Uterus (tissue), 2 donors: Measurements from ENCODE around the gene GSTO2.

Experiments used
- POLR2A ChIP-seq, 2 donors: fragments of 450-650 bp; IDR thresholded peaks; one replicate each; pipeline ENCODE4 v1.6.1; 2016; ENCODE audit warnings: antibody characterized with exemption in 2 of 2, mild to moderate bottlenecking in 1 of 2, moderate library complexity in 1 of 2
- TF ChIP-seq, protein P1 (sequence below), 4 experiments: fragments of 200-600 bp in 2 of 4; fragments of 450-650 bp in 2 of 4; sonication (generic) in 2 of 4; IDR thresholded peaks; one replicate each; pipeline ENCODE4 v1.5.1; 2016 to 2019; ENCODE audit warnings: antibody characterized with exemption in 4 of 4, mild to moderate bottlenecking in 2 of 4, moderate library complexity in 1 of 4

DNA sequence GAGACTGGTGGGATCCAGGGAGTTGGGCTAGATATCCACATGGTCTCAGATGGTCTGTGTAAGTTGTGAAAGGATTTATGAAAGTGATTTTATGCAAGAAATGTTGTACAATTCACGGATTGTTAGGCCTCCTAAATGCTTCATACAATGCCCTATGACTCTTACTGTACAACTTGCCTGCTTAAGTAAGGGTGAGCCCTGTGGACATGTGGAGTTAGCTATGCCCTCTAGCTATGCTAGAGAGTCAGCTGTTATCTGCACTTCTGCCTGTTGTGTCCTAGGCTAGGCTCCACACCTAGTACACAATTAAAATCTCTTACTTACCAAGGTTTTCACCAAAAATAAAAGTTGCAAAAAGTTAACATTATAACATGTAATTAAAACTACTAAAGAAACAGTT is 35.2 kb upstream of the GSTO2 start:
- TF ChIP-seq POLR2A (IDR thresholded peaks at IDR 0.05): no peak
- TF ChIP-seq, protein P1, sequence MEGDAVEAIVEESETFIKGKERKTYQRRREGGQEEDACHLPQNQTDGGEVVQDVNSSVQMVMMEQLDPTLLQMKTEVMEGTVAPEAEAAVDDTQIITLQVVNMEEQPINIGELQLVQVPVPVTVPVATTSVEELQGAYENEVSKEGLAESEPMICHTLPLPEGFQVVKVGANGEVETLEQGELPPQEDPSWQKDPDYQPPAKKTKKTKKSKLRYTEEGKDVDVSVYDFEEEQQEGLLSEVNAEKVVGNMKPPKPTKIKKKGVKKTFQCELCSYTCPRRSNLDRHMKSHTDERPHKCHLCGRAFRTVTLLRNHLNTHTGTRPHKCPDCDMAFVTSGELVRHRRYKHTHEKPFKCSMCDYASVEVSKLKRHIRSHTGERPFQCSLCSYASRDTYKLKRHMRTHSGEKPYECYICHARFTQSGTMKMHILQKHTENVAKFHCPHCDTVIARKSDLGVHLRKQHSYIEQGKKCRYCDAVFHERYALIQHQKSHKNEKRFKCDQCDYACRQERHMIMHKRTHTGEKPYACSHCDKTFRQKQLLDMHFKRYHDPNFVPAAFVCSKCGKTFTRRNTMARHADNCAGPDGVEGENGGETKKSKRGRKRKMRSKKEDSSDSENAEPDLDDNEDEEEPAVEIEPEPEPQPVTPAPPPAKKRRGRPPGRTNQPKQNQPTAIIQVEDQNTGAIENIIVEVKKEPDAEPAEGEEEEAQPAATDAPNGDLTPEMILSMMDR (IDR thresholded peaks at IDR 0.05): no peak
